Natural killer cell (primary cell): Measurements from ENCODE around the gene PIK3AP1. TPM values are rescaled to one million over a fixed set of nuclear protein-coding genes. Genes with fewer than 3 reads are reported as not detected.

Source experiments
- ATAC-seq, 3 donors: fragments of 150-1000 bp in 2 of 3; fragments of 200-7000 bp in 1 of 3; cut with Tn5 transposase; 1 replicate in 1 of 3; 2 replicates in 2 of 3; pipeline ENCODE4 v1.10.0; 2021; ENCODE audit warnings: mild to moderate bottlenecking in 2 of 3, moderate library complexity in 2 of 3
- DNase-seq, 2 donors: peaks; one replicate each; pipeline versions ENCODE4 v3.0.0 to v3.0.0-alpha.2; 2013 to 2021; ENCODE audit warnings: mixed read lengths in 1 of 2
- H3K27ac ChIP-seq: one replicate; pipeline ENCODE4 v1.5.1; 2013; ENCODE audit warnings: mild to moderate bottlenecking, low read length
- H3K27me3 ChIP-seq: one replicate; pipeline ENCODE4 v1.6.1; 2013; ENCODE audit warnings: low read length; ENCODE audit not compliant: control insufficient read depth, insufficient read depth
- H3K36me3 ChIP-seq: one replicate; pipeline ENCODE4 v1.6.1; 2013; ENCODE audit warnings: low read length; ENCODE audit not compliant: control insufficient read depth, insufficient read depth
- H3K4me1 ChIP-seq: one replicate; pipeline ENCODE4 v1.6.1; 2013; ENCODE audit warnings: low read length; ENCODE audit not compliant: control insufficient read depth, insufficient read depth
- H3K4me3 ChIP-seq: one replicate; pipeline ENCODE4 v1.5.1; 2013; ENCODE audit warnings: low read length
- H3K9me3 ChIP-seq: one replicate; pipeline ENCODE4 v1.6.1; 2013; ENCODE audit warnings: low read length; ENCODE audit not compliant: control insufficient read depth, insufficient read depth
- H3K27ac Mint-ChIP-seq, 2 donors: one replicate each; pipeline ENCODE4 v1.8.0; 2022; ENCODE audit warnings: mild to moderate bottlenecking in 2 of 2, mixed read lengths in 2 of 2, moderate library complexity in 1 of 2
- H3K27me3 Mint-ChIP-seq, 2 donors: one replicate each; pipeline ENCODE4 v1.8.0; 2022; ENCODE audit warnings: low read depth in 2 of 2, mixed read lengths in 2 of 2
- H3K36me3 Mint-ChIP-seq: one replicate; pipeline ENCODE4 v1.8.0; 2022; ENCODE audit warnings: mixed read lengths
- H3K4me1 Mint-ChIP-seq, 2 donors: one replicate each; pipeline ENCODE4 v1.8.0; 2022; ENCODE audit warnings: mixed read lengths in 2 of 2
- H3K4me3 Mint-ChIP-seq: one replicate; pipeline ENCODE4 v1.8.0; 2022; ENCODE audit warnings: mild to moderate bottlenecking, moderate library complexity, mixed read lengths
- H3K9me3 Mint-ChIP-seq, 2 donors: one replicate each; pipeline ENCODE4 v1.8.0; 2022; ENCODE audit warnings: mixed read lengths in 2 of 2
- WGBS: methylation state at CpG from one replicate; pipeline ENCODE4 v1.1.7; 2013; ENCODE audit warnings: missing lambda C conversion rate; ENCODE audit not compliant: insufficient coverage; 5-methylcytosine and 5-hydroxymethylcytosine counted together
- intact Hi-C: fragments of 100-400 bp; cut with micrococcal nuclease; formaldehyde crosslinking; loops from one replicate; pipeline ENCODE4 v1.14.2; 2022
- total RNA-seq, 4 donors: library from RNA; stranded (reverse); fragments of 120-200 nt in 1 of 4; gene quantifications; one replicate each; pipeline versions ENCODE4 v1.2.3 to v1.2.4, GENCODE V29; 2013 to 2022
- TF ChIP-seq, protein P1 (sequence below): fragments of 200-600 bp; IDR thresholded peaks from one replicate; pipeline ENCODE4 v1.8.0; 2022; ENCODE audit warnings: antibody characterized with exemption

Gene PIK3AP1
- total RNA-seq, 3 donors from 2014 or later (not counting 1 experiment from before 2014, with no cell fraction given), result 95.3 to 137 (median 97.1) TPM

DNA sequence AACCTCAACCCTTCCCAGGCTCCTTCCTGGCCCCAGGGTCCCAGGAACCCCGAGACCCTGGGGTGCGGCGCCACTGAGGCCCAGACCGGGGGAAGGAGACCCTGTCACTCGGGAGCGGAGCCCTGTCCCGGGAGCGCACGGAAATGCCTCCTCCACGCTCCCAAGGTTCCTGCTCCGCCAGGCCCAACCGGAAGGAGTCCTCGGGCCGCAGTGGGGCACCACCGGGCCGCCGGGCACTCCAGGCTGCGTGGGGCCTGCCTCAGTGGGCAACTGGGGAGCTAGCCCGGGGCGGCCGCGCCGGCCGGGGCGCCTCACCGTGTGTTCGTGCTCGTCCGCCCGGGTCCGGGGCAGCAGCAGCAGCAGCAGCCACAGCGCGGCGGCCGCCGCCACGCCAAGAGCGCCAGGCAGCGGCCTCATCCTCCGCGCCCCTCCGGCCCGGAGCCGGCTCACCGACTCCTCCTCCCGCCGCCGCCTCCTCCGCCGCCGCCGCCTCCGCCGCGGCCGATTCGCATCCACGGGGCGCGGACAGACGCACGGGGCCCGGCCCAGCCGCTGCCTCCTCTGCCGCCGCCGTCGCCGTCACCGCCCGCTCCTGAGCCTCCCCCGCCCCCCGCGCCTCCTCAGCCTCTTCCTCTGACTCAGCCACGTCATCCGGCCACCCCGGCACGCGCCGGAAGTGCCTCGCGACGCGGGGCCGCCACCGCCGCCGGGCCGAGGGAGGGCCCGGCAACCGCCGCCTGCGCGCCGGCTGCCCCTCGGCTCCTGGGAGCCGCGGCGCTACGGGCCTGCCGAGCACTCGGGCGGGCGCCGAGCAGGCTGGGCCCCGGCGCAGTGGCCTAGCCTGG is 133.7 kb downstream of the PIK3AP1 start, which contains the start of gene TM9SF3:
TSS of gene TM9SF3 (minus strand) at position 594 of the 845 bp plus-strand sequence. CDS start at position 417, 177 bp downstream.
- Mint-ChIP-seq H3K27ac (peak within 1 kb of the TSS in 1 of 2 donors; percentile 97), H3K4me1 (peaks cover 31 to 39% of the 10 kb centered on the region in 2 donors), H3K9me3 (no peaks in the 10 kb centered on the region), H3K27me3 (no peaks in the 10 kb centered on the region), H3K4me3 (peak within 1 kb of the TSS; percentile 97), H3K36me3 (no peaks in the 10 kb centered on the region)
- under 1% methylated on average over 107 of the region's 107 CpGs for WGBS
- H3K9me3 ChIP-seq, result no peaks in the 10 kb centered on the region
- peak within 1 kb of the TSS; percentile 96 for H3K4me3 ChIP-seq
- H3K27me3 ChIP-seq, result no peaks in the 10 kb centered on the region
- no peaks in the 10 kb centered on the region for H3K36me3 ChIP-seq
- peaks cover 21% of the 10 kb centered on the region for H3K4me1 ChIP-seq
- TF ChIP-seq, protein P1, sequence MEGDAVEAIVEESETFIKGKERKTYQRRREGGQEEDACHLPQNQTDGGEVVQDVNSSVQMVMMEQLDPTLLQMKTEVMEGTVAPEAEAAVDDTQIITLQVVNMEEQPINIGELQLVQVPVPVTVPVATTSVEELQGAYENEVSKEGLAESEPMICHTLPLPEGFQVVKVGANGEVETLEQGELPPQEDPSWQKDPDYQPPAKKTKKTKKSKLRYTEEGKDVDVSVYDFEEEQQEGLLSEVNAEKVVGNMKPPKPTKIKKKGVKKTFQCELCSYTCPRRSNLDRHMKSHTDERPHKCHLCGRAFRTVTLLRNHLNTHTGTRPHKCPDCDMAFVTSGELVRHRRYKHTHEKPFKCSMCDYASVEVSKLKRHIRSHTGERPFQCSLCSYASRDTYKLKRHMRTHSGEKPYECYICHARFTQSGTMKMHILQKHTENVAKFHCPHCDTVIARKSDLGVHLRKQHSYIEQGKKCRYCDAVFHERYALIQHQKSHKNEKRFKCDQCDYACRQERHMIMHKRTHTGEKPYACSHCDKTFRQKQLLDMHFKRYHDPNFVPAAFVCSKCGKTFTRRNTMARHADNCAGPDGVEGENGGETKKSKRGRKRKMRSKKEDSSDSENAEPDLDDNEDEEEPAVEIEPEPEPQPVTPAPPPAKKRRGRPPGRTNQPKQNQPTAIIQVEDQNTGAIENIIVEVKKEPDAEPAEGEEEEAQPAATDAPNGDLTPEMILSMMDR, result no peak
- intact Hi-C loops, result loop anchor here (1.0 to 5.0 kb wide), 4 partner anchors 66 to 246 kb away; partner anchors contain the start of genes LCOR and PIK3AP1
- ATAC-seq (peak; percentile 82 to 95 (median 88)), DNase-seq (peak; percentile 90 to 96)
- peak within 1 kb of the TSS; percentile 99 for H3K27ac ChIP-seq

DNA sequence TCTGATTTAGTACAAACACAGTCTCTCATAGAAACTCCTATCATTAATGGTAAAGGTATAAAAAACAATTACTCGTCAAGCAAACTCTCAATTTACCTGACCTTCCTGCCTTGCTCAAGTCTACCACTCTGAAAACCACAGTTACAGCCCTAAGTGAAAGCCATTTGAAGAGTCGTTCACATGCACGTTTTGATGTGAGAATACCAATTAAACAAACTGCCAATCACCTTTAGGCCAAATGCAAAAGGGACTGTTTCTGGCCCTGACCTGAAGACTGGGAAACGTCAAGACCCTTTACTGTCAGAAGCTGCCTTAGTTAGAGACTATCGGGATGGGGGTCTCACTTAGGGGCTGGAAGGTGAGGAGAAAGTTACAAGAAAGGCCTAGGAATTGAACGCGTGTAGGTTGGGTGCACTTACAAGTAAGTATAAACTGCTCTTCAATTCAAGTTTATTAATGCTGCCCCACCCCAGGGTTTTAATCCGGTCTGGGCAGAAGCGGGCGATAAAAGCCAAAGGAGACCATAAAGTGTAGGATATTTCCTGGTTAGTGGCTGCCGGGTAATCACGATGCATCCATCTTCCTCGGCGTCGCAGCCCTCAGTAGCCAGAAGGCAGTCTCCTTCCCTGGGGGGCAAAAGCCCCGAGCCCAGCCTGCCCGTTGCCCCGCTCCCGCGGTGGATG is 134.4 kb downstream of the PIK3AP1 start:
- Histone ChIP-seq H3K4me3 (peak overlapping the region; percentile 96), H3K4me1 (peaks cover 21% of the 10 kb centered on the region), H3K27ac (peak overlapping the region; percentile 99), H3K27me3 (no peaks in the 10 kb centered on the region), H3K36me3 (no peaks in the 10 kb centered on the region), H3K9me3 (no peaks in the 10 kb centered on the region)
- Mint-ChIP-seq H3K36me3 (no peaks in the 10 kb centered on the region), H3K27me3 (no peaks in the 10 kb centered on the region), H3K9me3 (no peaks in the 10 kb centered on the region), H3K4me1 (peaks cover 39 to 43% of the 10 kb centered on the region in 2 donors), H3K4me3 (peak overlapping the region; percentile 97), H3K27ac (peak overlapping the region in 1 of 2 donors; percentile 97)
- DNase-seq (peak in 1 of 2 donors; percentile 68), ATAC-seq (peak in 2 of 3 donors; percentile 14)
- TF ChIP-seq, protein P1, result no peak
- intact Hi-C loops, result loop anchor here (2.0 to 5.0 kb wide), 3 partner anchors 66 to 247 kb away; partner anchors contain the start of gene LCOR
- WGBS, result under 1% methylated on average over 20 of the region's 20 CpGs

DNA sequence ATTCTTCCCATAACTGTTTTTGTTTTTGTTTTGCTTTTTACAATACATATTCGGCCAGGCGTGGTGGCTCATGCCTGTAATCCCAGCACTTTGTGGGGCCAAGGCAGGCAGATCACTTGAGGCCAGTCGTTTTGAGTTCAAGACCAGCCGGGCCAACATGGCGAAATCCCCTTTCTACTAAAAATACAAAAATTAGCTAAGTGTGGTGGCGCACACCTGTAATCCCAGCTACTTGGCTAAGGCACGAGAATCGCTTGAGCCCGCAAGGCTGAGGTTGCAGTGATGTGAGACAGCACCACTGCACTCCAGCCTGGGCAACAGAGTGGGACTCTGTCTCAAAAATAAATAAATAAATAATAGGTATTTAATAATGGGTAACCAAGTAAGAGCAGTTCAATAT is 135.8 kb downstream of the PIK3AP1 start:
- no peaks in the 10 kb centered on the region for H3K36me3 Mint-ChIP-seq
- Histone ChIP-seq H3K27me3 (no peaks in the 10 kb centered on the region), H3K27ac (no peak overlapping the region), H3K4me1 (peaks cover 21% of the 10 kb centered on the region), H3K9me3 (no peaks in the 10 kb centered on the region), H3K36me3 (no peaks in the 10 kb centered on the region), H3K4me3 (no peak overlapping the region)
- peak overlapping the region; percentile 28 for H3K4me3 Mint-ChIP-seq
- ATAC-seq, result no peak
- H3K9me3 Mint-ChIP-seq, result no peaks in the 10 kb centered on the region
- TF ChIP-seq, protein P1, result no peak
- no peaks in the 10 kb centered on the region for H3K27me3 Mint-ChIP-seq
- H3K27ac Mint-ChIP-seq, result peak overlapping the region; percentile 66 to 97
- intact Hi-C loops, result no loop called here
- peaks cover 46 to 53% of the 10 kb centered on the region in 2 donors for H3K4me1 Mint-ChIP-seq
- 88% methylated on average over 8 of the region's 9 CpGs for WGBS
- DNase-seq, result no peak
